Measurements from ENCODE around the gene SVIL.
"Not testable (repeated sequence)": the region's sequence is repeated elsewhere in the genome, so short reads cannot be mapped to it uniquely, and the experiment has no call there.

Gene SVIL

GRCh38 chr10:29569795-29570194, 65.0 kb downstream of the SVIL start:
- Histone ChIP-seq H3K4me1 (ENCODE audit: control insufficient read depth in 1 of 2, insufficient read depth in 1 of 2, low read depth in 1 of 2, low read length in 1 of 2) (no peaks in the 10 kb centered on the region), H3K36me3 (peaks cover 37% of the 10 kb centered on the region), H3K9me3 (no peaks in the 10 kb centered on the region), H3K4me3 (ENCODE audit: low read depth in 1 of 2, low read length in 1 of 2) (no peak overlapping the region), H3K27me3 (no peaks in the 10 kb centered on the region), H3K27ac (no peak overlapping the region)
- TF ChIP-seq CTCF (IDR thresholded peaks at IDR 0.05) = no peak

GRCh38 chr10:29567003-29567402, 67.8 kb downstream of the SVIL start:
- Histone ChIP-seq H3K9me3 (no peaks in the 10 kb centered on the region), H3K4me1 (ENCODE audit: control insufficient read depth in 1 of 2, insufficient read depth in 1 of 2, low read depth in 1 of 2, low read length in 1 of 2) (no peaks in the 10 kb centered on the region), H3K27ac (no peak overlapping the region), H3K4me3 (ENCODE audit: low read depth in 1 of 2, low read length in 1 of 2) (no peak overlapping the region), H3K27me3 (no peaks in the 10 kb centered on the region), H3K36me3 (peaks cover 47% of the 10 kb centered on the region)
- no peak for TF ChIP-seq CTCF (IDR thresholded peaks at IDR 0.05)

GRCh38 chr10:29566209-29566608, 68.6 kb downstream of the SVIL start:
- not testable (repeated sequence) for H3K4me3 ChIP-seq (ENCODE audit: low read depth in 1 of 2, low read length in 1 of 2); H3K9me3 ChIP-seq; H3K27me3 ChIP-seq; H3K4me1 ChIP-seq (ENCODE audit: control insufficient read depth in 1 of 2, insufficient read depth in 1 of 2, low read depth in 1 of 2, low read length in 1 of 2); H3K27ac ChIP-seq
- H3K36me3 ChIP-seq = peaks cover 55% of the 10 kb centered on the region

- no peak for TF ChIP-seq CTCF (IDR thresholded peaks at IDR 0.05)
- H3K9me3 ChIP-seq = no peaks in the 10 kb centered on the region
Measured at GRCh38 chr10:29563420-29564035, 71.2 kb downstream of the SVIL start.

GRCh38 chr10:29563006-29563405, 71.8 kb downstream of the SVIL start:
- H3K27me3 ChIP-seq; H3K4me3 ChIP-seq (ENCODE audit: low read depth in 1 of 2, low read length in 1 of 2); H3K9me3 ChIP-seq; H3K4me1 ChIP-seq (ENCODE audit: control insufficient read depth in 1 of 2, insufficient read depth in 1 of 2, low read depth in 1 of 2, low read length in 1 of 2); H3K27ac ChIP-seq: not testable (repeated sequence)
- peaks cover 68% of the 10 kb centered on the region for H3K36me3 ChIP-seq

More at GRCh38 chr10:29563420-29564035, 71.2 kb downstream of the SVIL start:
- no peak overlapping the region for H3K27ac ChIP-seq
- H3K4me3 ChIP-seq (ENCODE audit: low read depth in 1 of 2, low read length in 1 of 2) = no peak overlapping the region
- H3K27me3 ChIP-seq = no peaks in the 10 kb centered on the region
- peaks cover 71% of the 10 kb centered on the region for H3K36me3 ChIP-seq
- no peaks in the 10 kb centered on the region for H3K4me1 ChIP-seq (ENCODE audit: control insufficient read depth in 1 of 2, insufficient read depth in 1 of 2, low read depth in 1 of 2, low read length in 1 of 2)

GRCh38 chr10:29559996-29560395, 74.8 kb downstream of the SVIL start:
- TF ChIP-seq CTCF (IDR thresholded peaks at IDR 0.05) = no peak
- no peaks in the 10 kb centered on the region for H3K4me1 ChIP-seq (ENCODE audit: control insufficient read depth in 1 of 2, insufficient read depth in 1 of 2, low read depth in 1 of 2, low read length in 1 of 2)
- H3K27me3 ChIP-seq = no peaks in the 10 kb centered on the region
- no peak overlapping the region for H3K4me3 ChIP-seq (ENCODE audit: low read depth in 1 of 2, low read length in 1 of 2)
- no peaks in the 10 kb centered on the region for H3K9me3 ChIP-seq
- peaks cover 62% of the 10 kb centered on the region for H3K36me3 ChIP-seq
- H3K27ac ChIP-seq = peak overlapping the region; percentile 39

GRCh38 chr10:29557665-29558064, 77.1 kb downstream of the SVIL start:
- no peaks in the 10 kb centered on the region for H3K4me1 ChIP-seq (ENCODE audit: control insufficient read depth in 1 of 2, insufficient read depth in 1 of 2, low read depth in 1 of 2, low read length in 1 of 2)
- H3K27ac ChIP-seq = no peak overlapping the region
- H3K36me3 ChIP-seq = peaks cover 74% of the 10 kb centered on the region
- no peaks in the 10 kb centered on the region for H3K9me3 ChIP-seq
- H3K27me3 ChIP-seq = no peaks in the 10 kb centered on the region
- no peak overlapping the region for H3K4me3 ChIP-seq (ENCODE audit: low read depth in 1 of 2, low read length in 1 of 2)
- TF ChIP-seq CTCF (IDR thresholded peaks at IDR 0.05) = no peak
